Testis (tissue), 3 donors: Measurements from ENCODE around the gene STK16. TPM values are rescaled to one million over a fixed set of nuclear protein-coding genes. Genes with fewer than 3 reads are reported as not detected.

Experiments
- DNase-seq: peaks from one replicate; pipeline ENCODE4 v3.0.0-alpha.2; 2019
- H3K27ac ChIP-seq, 2 donors: fragments of 200-600 bp; sonication (generic); one replicate each; pipeline ENCODE4 v1.5.1; 2019
- H3K27me3 ChIP-seq: fragments of 200-600 bp; sonication (generic); one replicate; pipeline ENCODE4 v1.5.1; 2019
- H3K36me3 ChIP-seq: fragments of 200-600 bp; sonication (generic); one replicate; pipeline ENCODE4 v1.5.1; 2017; ENCODE audit warnings: low read depth; ENCODE audit errors: missing control alignments
- H3K4me1 ChIP-seq: fragments of 200-600 bp; sonication (generic); one replicate; pipeline ENCODE4 v1.5.1; 2019
- H3K4me3 ChIP-seq, 2 donors: fragments of 200-600 bp; sonication (generic); one replicate each; pipeline ENCODE4 v1.5.1; 2017 to 2019
- H3K9me3 ChIP-seq: fragments of 200-600 bp; sonication (generic); one replicate; pipeline ENCODE4 v1.5.1; 2017
- POLR2A ChIP-seq: fragments of 450-650 bp; IDR thresholded peaks from one replicate; pipeline ENCODE4 v1.6.1; 2017; ENCODE audit warnings: antibody characterized with exemption, mild to moderate bottlenecking, moderate library complexity
- WGBS, 2 donors: methylation state at CpG; one replicate each; pipeline ENCODE4 v1.1.5; 2018; 5-methylcytosine and 5-hydroxymethylcytosine counted together
- intact Hi-C: fragments of 100-400 bp; cut with DNase I; formaldehyde crosslinking; loops from one replicate; pipeline ENCODE4 v1.15.1; 2023; ENCODE audit warnings: low total_unique reads
- polyA plus RNA-seq: library from polyadenylated mRNA; stranded (reverse); fragments of 350-450 nt; fragmentation: Illumina TruSeq; extraction: RNeasy Lipid Tissue Mini Kit (QIAGEN cat#74804); gene quantifications from one replicate; pipeline ENCODE4 v1.2.3, GENCODE V29; 2014; ENCODE audit warnings: low read depth, low replicate concordance; ENCODE audit not compliant: insufficient read depth
- total RNA-seq, 2 donors: library from RNA; depleted of rRNA; stranded (reverse); fragments of >200 nt; gene quantifications; one replicate each; pipeline ENCODE4 v1.2.3, GENCODE V29; 2016
- TF ChIP-seq, protein P1 (sequence below), 3 experiments: fragments of 450-650 bp in 2 of 3; fragments of 200-600 bp in 1 of 3; sonication (generic) in 1 of 3; IDR thresholded peaks; one replicate each; pipeline ENCODE4 v1.5.1; 2016 to 2019; ENCODE audit warnings: antibody characterized with exemption in 3 of 3, mild to moderate bottlenecking in 2 of 3, moderate library complexity in 1 of 3

STK16 gene
- total and polyA plus RNA-seq, 3 donors from 2014 or later: 29.1 to 63.0 (median 32.6) TPM

DNA sequence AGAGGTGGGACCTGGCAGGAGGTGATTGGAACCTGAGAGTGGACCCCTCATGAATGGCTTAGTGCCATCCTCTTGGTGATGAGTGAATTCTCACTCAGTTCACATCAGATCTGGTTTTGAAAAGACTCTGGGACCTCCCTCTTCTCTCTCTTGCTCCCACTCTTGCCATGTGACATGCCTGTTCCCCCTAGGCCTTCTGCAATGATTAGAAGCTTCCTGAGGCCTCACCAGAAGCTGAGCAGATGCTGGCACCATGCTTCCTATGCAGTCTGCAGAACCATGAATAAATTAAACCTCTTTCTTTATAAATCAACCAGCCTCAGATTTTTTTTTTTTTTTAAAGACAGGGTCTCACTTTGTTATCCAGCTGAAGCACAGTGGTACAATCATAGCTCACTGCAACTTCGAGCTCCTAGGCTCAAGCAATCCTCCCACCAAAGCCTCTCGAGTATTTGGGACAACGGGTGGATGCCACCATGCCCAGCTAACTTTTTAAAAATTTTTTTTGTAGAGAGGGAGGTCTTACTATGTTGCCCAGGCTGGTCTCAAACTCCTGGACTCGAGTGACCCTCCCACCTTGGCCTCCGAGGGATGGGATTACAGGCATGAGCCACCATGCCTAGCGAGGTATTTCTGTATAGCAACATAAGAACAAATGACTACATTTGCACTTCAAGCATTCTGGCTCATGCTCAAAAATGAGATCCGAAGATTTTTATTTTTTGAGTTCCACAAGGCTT is 40.7 kb upstream of the STK16 start:
- 85 to 90% methylated on average over 7 of the region's 7 CpGs for WGBS, 2 donors
- Histone ChIP-seq H3K9me3 (no peaks in the 10 kb centered on the region), H3K27me3 (no peaks in the 10 kb centered on the region), H3K27ac (no peak overlapping the region), H3K4me3 (no peak overlapping the region), H3K36me3 (no peaks in the 10 kb centered on the region), H3K4me1 (peaks cover 21% of the 10 kb centered on the region)
- no peak for DNase-seq
- TF ChIP-seq POLR2A: no peak
- intact Hi-C loops: no loop called here

DNA sequence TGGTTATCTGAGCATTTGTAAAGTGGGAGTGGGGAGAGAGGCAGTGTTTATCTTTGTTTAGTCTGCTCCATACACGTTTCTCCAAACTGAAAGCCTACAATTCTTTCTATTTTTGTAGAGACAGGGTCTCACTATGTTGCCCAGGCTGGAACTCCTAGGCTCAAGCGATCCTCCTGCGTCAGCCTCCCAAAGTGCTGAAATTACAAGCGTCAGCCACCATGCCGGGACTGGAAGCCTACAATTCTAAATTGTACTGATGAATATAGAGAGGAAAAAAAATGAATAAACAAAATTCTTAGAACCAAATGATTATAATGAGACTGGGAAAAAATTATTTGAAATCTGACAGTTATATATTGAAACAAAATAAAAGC is 40.1 kb upstream of the STK16 start:
- H3K4me3 ChIP-seq: no peak overlapping the region
- intact Hi-C loops: no loop called here
- no peaks in the 10 kb centered on the region for H3K9me3 ChIP-seq
- H3K27me3 ChIP-seq: no peaks in the 10 kb centered on the region
- no peaks in the 10 kb centered on the region for H3K36me3 ChIP-seq
- H3K27ac ChIP-seq: no peak overlapping the region
- no peak for DNase-seq
- H3K4me1 ChIP-seq: peaks cover 21% of the 10 kb centered on the region
- 70 to 80% methylated on average over 5 of the region's 5 CpGs for WGBS, 2 donors
- TF ChIP-seq, protein P1, sequence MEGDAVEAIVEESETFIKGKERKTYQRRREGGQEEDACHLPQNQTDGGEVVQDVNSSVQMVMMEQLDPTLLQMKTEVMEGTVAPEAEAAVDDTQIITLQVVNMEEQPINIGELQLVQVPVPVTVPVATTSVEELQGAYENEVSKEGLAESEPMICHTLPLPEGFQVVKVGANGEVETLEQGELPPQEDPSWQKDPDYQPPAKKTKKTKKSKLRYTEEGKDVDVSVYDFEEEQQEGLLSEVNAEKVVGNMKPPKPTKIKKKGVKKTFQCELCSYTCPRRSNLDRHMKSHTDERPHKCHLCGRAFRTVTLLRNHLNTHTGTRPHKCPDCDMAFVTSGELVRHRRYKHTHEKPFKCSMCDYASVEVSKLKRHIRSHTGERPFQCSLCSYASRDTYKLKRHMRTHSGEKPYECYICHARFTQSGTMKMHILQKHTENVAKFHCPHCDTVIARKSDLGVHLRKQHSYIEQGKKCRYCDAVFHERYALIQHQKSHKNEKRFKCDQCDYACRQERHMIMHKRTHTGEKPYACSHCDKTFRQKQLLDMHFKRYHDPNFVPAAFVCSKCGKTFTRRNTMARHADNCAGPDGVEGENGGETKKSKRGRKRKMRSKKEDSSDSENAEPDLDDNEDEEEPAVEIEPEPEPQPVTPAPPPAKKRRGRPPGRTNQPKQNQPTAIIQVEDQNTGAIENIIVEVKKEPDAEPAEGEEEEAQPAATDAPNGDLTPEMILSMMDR (IDR thresholded peaks at IDR 0.05): no peak
- TF ChIP-seq POLR2A: no peak

DNA sequence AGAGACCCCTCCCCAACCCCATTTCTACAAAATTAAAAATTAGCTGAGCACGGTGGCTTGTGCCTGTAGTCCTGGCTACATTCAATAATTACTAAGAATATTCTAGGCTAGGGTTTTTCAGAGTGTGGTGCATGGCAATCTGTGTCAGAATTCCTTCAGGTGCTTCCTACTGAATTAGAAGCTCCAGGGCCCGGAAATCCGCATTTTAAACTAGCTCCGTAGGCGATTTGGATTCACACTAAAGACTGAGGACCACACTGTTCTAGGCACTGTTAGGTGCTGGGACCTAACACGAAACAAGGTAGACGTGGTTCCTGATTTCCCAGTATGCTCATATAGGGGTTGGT is 39.3 kb upstream of the STK16 start:
- Histone ChIP-seq H3K36me3 (no peaks in the 10 kb centered on the region), H3K4me3 (peak overlapping the region; percentile 69 to 80), H3K27me3 (no peaks in the 10 kb centered on the region), H3K9me3 (no peaks in the 10 kb centered on the region), H3K27ac (peak overlapping the region; percentile 97), H3K4me1 (peaks cover 18% of the 10 kb centered on the region)
- 10 to 11% methylated on average over 7 of the region's 7 CpGs for WGBS, 2 donors
- no peak for DNase-seq
- intact Hi-C loops: no loop called here
- TF ChIP-seq, protein P1 (IDR thresholded peaks at IDR 0.05): no peak

DNA sequence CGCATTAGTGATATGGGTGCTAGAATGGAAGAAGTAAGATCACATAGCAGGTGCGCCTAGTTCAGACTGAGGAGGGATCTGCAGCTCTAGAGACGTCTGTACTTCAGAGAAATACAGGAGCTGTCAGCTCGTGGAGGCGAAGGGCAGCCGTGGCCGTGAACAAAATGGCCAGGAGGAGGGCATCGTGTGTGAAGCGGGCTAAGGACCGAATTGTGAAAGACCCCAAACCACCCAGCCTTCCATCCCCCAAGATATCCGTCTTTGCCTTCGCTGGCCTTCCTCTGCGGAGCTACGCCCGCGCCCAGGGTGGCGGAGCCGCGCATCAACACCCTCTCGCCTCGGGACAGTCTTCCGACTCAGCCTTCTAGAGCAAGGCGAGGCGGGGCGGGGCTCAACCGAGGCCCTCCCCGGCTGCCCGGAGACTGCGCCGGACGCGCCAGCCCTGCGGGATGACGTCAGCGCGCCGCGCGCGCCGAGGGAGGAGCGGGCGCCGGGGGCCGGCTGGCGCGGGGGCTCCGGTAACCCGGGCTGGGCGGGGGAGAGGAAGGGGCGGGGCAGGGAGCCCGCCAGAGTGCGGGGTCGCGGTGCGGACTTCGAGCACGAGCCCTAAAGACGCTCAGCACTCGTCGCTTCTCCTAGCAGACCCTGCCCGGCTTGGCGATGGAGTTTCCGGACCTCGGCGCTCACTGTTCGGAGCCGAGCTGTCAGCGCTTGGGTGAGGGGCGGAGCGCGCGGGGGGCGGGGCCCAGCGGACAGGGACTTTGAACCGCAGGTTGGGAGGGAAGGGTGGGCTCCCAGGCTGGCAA is 38.7 kb upstream of the STK16 start, which contains the start of gene ZFAND2B:
Gene ZFAND2B (plus strand): TSS at position 455 of the 806 bp plus-strand sequence. CDS start 206 bp downstream, at position 661.
- Histone ChIP-seq H3K4me1 (peaks cover 18% of the 10 kb centered on the region), H3K9me3 (no peaks in the 10 kb centered on the region), H3K36me3 (no peaks in the 10 kb centered on the region), H3K27me3 (no peaks in the 10 kb centered on the region), H3K4me3 (peak within 1 kb of the TSS; percentile 69 to 80), H3K27ac (peak within 1 kb of the TSS; percentile 97)
- DNase-seq: peak; percentile 97
- WGBS, 2 donors: 0% methylated on average over 5 to 39 of the region's 76 CpGs
- peak; percentile 99 for TF ChIP-seq POLR2A
- TF ChIP-seq, protein P1 (IDR thresholded peaks at IDR 0.05): peak in 2 of 3 experiments; percentile 31 to 34
- intact Hi-C loops: no loop called here

DNA sequence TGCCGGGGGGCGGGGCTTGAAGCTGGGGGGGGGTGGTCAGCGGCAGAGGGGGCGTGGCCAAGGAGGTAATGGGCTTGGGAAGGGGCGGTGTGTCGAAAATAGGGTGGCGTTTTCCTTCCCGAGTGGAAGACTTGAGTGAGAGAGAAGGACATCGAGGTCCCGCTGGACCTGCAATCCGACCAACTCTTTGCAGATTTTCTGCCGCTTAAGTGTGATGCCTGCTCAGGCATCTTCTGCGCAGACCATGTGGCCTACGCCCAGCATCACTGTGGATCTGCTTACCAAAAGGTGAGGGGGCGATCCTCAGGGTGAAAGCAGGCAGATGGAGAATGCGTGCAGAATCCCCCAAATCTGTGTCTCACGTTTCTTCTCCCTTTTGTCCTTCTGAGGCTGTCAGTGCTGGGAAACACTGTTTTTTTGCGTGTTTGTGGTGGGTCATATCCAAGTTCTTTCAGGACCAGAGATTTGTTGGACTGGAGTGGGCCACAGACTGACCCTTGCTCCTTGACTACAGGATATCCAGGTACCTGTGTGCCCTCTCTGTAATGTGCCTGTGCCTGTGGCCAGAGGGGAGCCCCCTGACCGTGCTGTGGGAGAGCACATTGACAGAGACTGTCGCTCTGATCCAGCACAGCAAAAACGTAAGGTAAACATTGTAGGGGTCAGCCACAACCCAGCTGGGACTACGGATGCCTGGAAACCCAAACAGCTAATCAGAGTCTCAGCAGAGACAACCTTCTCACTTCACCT is 38.0 kb upstream of the STK16 start:
- peak overlapping the region; percentile 97 for H3K27ac ChIP-seq
- no peaks in the 10 kb centered on the region for H3K36me3 ChIP-seq
- peak overlapping the region; percentile 69 to 80 for H3K4me3 ChIP-seq
- H3K9me3 ChIP-seq: no peaks in the 10 kb centered on the region
- TF ChIP-seq, protein P1 (IDR thresholded peaks at IDR 0.05): no peak
- TF ChIP-seq POLR2A: no peak
- intact Hi-C loops: no loop called here
- 5 to 10% methylated on average over 19 to 22 of the region's 22 CpGs for WGBS, 2 donors
- peaks cover 18% of the 10 kb centered on the region for H3K4me1 ChIP-seq
- H3K27me3 ChIP-seq: no peaks in the 10 kb centered on the region
- no peak for DNase-seq
